ENCODE results near the gene NEUROD1.

- TF ChIP-seq POLR2A (IDR thresholded peaks at IDR 0.05; ENCODE audit: low read length): no peak
- no peak for TF ChIP-seq GATA1 (IDR thresholded peaks at IDR 0.05; ENCODE audit: low read depth, low read length)
Measured at GRCh38 chr2:181649436-181649979, 30.8 kb downstream of the NEUROD1 start.
